NCI-H345 treated with DMSO at 0.1 percent for 48 hours (cell line): ENCODE measurements around the gene MYO5A.
A peak's percentile ranks its signal among the peaks of the same experiment; 100 is the strongest.

ENCODE experiments used
- DNase-seq: peaks from one replicate; lab custom pipeline; 2025; ENCODE audit not compliant: unreplicated experiment; lab: John Stamatoyannopoulos, UW

MYO5A gene

DNA sequence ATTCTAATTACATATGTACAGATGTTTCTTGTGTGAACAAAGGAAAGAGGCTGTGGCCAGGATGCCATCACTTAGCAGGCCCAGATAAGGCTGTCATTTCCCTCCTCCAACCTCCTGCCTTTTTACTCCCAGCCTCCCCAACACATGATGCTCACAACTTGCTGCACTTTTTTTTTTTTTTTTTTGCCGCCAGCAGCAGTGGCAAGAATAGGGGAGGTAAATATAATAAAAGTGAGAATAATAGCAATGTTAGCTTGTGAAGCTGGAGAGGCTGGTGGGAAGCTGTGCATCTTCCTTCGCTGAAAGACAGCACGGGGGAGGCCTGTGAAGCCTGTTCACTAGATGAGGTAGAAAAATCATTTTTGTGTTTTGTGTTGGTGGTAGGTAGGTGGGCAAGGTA, 190.6 kb downstream of the MYO5A start:
- DNase-seq = no peak

DNA sequence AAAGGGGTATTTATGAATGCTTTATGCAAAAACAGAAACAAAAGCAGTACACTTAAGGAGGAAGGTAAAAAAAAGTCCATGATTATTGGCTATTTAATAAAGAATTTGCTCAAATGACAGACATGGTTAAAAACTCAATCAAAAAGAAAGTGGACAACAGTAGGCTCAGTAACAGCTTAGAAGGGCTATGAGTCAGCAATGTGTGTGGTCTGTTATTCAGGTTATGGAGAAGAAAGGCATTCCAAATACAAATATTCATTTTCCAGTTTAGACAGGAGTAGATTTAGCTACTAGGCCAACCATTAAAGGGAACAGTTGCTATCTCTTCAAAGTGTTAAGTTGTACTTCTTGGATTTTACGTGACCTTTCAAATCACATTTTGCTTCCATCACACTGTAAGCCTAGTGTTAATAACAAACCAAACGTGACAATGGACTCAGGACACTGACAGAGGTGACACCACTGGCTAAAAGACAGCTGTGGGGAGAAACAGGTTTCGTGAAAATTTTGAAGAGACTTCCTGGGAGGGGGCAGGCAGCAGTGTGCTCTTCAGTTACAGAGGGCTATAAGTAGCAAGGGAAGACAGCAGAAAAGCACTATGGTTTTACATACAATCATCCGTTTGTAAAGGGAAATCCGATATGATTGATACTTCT, 191.4 kb downstream of the MYO5A start:
- no peak for DNase-seq

GRCh38 chr15:52336529-52336928, 192.2 kb downstream of the MYO5A start:
- DNase-seq = no peak

- DNase-seq = no peak
Observed at GRCh38 chr15:52334491-52335160, 194.1 kb downstream of the MYO5A start.

GRCh38 chr15:52331490-52332240, 197.0 kb downstream of the MYO5A start:
- DNase-seq = no peak

DNA sequence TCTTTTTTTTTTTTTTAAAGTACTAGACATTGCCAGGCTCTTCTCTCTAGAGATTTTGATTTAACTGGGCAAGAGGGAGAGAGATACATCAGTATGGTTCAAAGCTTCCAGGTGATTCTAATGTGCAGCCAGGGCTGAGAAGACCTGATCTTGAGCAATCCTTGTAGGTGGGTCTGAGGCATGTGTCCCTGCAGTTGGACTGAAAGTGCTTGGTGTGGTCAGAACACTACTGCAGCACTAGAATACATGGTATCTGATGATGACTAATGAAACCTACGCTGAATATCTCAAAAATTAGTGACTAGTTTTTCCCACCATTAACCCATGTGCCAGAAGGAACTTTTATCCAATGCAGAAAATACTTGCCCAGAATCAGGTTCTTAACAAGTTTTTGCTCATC, 198.7 kb downstream of the MYO5A start:
- no peak for DNase-seq

DNA sequence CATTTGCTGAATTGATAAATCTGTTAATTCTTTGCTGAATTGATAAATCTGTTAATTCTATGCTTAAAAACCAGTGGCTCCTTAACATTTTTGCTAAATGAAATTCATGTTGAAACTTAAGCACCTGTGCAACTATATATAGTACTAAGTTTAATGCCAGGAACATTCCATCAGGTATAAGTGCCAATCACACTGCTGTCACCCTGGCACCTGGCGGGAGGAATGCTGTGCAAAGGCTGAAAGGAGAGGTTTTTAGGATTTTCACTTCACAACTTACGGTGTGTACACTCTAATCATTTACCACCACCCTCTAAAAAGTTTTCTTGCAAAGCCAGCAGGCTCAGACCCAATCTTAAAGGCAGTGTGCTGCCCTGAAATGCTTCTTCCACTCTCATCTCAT, 199.5 kb downstream of the MYO5A start:
- no peak for DNase-seq

DNA sequence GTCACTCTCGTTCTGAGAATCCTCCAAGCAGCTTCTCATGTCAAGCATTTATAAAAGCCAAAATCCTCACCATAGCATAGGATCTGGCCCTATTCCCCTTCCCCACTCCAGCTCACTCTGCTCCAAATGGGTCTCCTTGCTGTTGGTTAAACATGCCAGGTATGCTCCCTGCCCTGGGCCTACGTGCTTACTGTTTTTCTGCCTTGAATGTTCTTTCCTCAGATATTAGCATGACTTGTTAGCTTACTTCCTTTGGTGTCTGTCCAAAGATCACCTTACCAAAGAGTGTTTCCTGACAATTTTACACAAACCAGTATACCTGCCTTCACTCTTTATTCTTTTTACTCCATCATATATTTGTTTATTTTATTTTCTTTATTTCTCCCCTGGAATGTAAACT, 200.0 kb downstream of the MYO5A start:
- no peak for DNase-seq

GRCh38 chr15:52326756-52327155, 201.9 kb downstream of the MYO5A start:
- no peak for DNase-seq

- DNase-seq = no peak
Observed at GRCh38 chr15:52324109-52324508, 204.6 kb downstream of the MYO5A start.

- DNase-seq = no peak
Observed at GRCh38 chr15:52318729-52319500, 209.8 kb downstream of the MYO5A start.

GRCh38 chr15:52317688-52318087, 211.0 kb downstream of the MYO5A start:
- no peak for DNase-seq

- no peak for DNase-seq
Observed at GRCh38 chr15:52317022-52317421, 211.7 kb downstream of the MYO5A start.

DNA sequence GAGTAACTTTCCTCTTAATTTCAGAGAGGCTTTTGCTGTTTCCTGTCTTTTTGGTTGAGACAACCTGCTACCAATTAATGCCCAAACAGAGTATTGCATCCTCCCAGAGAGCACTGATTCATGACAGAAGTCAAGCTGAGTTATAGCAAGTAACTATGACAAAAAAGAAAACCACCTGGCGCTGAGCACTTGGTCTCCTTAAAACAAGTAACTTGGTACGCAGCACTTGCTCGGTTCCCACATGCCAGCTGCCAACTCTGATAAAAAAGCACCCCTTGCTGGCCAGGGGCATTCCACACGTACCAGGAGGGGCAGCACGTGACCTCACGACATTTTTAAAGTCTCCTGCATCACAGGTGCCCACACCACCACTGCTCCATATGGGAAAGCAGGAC, 219.5 kb downstream of the MYO5A start:
- DNase-seq = no peak

DNA sequence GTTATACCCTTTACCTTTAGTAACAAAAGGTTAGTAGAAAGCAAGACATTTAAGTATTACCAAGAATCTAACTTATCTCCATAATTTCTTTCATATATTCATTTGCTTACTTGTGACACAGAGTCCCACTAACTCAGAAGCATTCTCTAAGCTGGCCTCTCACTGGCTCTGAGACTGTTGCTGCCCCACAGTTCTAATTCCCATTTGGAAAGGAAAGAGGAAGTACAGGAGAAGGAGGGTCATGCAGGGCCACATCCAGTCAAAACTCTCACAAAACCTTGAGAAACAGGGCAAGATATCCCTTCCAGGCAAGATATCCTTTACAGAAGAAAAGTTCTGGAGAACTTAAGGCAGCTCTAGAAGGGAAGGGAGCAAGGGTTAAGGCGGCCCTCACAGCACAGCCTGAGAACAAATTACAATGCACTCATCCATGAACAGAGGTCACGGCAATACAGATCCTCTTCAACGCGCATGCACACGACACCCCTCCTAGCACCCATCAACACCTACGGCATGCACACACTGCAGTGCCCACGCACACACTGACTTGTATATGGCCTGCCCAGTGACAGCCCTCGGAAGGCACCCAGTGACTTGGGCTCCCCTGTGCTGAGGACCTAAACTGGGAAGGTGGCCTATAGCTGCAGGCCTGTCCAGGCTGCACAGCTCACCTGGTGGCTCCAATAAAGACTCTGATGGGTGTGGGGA, 220.1 kb downstream of the MYO5A start:
- no peak for DNase-seq

GRCh38 chr15:52307847-52308246, 220.8 kb downstream of the MYO5A start:
- no peak for DNase-seq

DNA sequence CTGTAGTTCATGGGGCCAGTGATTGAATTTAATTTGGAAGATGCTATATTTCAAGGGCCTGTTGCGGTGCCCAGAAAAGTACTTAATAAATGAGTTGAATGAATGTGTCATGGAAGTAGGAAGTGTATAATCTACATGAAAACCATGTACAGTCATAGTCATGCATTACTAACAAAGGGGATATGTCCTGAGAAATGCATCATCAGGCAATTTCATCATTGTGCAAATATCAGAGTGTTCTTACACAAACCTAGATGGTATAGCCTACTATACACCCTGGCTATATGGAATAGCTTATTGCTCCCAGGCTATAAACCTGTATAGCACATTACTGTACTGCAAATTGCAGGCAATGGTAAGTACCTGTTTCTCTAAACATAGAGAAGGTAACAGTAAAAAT, 222.4 kb downstream of the MYO5A start:
- DNase-seq = no peak

GRCh38 chr15:52303093-52303772, 225.4 kb downstream of the MYO5A start:
- DNase-seq = no peak

- DNase-seq = no peak
Observed at GRCh38 chr15:52301265-52301847, 227.3 kb downstream of the MYO5A start.

DNA sequence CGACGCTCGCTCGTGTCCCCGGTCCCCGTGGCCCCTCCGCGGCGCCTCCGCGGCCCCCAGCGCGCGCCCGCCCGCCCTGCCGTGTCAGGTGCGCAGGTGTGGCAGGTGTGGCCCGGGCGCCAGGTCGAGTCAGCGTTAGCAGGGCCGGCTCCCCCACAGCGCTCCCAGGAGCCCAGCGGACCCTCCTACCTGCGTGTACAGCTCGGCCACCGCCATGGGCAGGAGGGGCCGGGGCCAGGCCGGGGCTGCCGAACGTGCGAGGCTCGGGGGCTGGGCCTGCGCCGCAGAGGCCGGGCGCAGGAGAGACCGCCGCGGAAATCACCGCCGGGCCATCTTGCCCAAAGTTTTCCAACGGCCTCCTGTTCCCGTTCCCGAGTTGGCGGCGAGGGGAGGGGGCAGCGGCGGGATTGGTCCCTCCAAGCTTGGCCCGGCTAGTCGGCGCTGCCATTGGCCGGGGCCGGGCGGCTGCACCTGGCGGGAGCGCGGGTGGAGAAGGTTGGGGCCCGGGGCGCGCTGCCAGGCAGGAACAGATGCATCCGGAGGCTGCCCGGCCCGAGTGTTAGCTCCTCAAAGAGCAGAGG, 233.2 kb downstream of the MYO5A start, which contains the start of gene MYO5C:
TSS of gene MYO5C (minus strand) at position 384 of the 581 bp plus-strand sequence. CDS start at position 216, 168 bp downstream.
- peak; percentile 36 for DNase-seq
